SH-SY5Y (cell line): ENCODE data around the gene TTC13.

ENCODE experiments used
- GATA2 ChIP-seq: IDR thresholded peaks from 2 replicates; pipeline ENCODE4 v1.6.1; 2011; ENCODE audit warnings: mild to moderate bottlenecking, low read depth, low read length
- GATA3 ChIP-seq: IDR thresholded peaks from 2 replicates; pipeline ENCODE4 v1.6.1; 2011; ENCODE audit warnings: low read depth, mild to moderate bottlenecking, low read length, moderate library complexity

- TF ChIP-seq GATA2 (no peak), GATA3 (no peak)
These were observed 84.6 kb downstream of the TTC13 start for GRCh38 chr1:230894032-230894431.
